ENCODE measurements around the gene MFRP.

DNA sequence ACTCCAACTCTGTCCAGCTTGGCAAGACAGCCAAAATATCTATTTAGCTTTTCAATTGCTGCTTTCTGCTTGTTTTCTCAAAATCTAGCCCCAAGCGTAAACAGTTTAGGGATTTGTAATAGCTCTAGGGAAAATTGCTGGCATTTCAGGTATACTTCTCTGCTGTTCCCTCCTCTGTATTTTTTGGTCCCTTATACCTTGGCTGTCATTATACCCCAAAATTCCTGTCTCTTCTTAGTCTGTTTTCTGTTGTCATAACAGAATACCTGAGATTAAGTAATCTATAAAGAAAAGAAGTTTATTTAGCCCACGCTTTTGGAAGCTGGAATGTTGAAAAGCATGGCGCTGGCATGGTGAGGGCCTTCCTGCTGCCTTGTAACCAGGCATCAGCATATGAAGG lies 53.0 kb downstream of the MFRP start:
- TF ChIP-seq, protein P1, sequence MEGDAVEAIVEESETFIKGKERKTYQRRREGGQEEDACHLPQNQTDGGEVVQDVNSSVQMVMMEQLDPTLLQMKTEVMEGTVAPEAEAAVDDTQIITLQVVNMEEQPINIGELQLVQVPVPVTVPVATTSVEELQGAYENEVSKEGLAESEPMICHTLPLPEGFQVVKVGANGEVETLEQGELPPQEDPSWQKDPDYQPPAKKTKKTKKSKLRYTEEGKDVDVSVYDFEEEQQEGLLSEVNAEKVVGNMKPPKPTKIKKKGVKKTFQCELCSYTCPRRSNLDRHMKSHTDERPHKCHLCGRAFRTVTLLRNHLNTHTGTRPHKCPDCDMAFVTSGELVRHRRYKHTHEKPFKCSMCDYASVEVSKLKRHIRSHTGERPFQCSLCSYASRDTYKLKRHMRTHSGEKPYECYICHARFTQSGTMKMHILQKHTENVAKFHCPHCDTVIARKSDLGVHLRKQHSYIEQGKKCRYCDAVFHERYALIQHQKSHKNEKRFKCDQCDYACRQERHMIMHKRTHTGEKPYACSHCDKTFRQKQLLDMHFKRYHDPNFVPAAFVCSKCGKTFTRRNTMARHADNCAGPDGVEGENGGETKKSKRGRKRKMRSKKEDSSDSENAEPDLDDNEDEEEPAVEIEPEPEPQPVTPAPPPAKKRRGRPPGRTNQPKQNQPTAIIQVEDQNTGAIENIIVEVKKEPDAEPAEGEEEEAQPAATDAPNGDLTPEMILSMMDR (IDR thresholded peaks at IDR 0.05), result no peak
- TF ChIP-seq, protein P2, sequence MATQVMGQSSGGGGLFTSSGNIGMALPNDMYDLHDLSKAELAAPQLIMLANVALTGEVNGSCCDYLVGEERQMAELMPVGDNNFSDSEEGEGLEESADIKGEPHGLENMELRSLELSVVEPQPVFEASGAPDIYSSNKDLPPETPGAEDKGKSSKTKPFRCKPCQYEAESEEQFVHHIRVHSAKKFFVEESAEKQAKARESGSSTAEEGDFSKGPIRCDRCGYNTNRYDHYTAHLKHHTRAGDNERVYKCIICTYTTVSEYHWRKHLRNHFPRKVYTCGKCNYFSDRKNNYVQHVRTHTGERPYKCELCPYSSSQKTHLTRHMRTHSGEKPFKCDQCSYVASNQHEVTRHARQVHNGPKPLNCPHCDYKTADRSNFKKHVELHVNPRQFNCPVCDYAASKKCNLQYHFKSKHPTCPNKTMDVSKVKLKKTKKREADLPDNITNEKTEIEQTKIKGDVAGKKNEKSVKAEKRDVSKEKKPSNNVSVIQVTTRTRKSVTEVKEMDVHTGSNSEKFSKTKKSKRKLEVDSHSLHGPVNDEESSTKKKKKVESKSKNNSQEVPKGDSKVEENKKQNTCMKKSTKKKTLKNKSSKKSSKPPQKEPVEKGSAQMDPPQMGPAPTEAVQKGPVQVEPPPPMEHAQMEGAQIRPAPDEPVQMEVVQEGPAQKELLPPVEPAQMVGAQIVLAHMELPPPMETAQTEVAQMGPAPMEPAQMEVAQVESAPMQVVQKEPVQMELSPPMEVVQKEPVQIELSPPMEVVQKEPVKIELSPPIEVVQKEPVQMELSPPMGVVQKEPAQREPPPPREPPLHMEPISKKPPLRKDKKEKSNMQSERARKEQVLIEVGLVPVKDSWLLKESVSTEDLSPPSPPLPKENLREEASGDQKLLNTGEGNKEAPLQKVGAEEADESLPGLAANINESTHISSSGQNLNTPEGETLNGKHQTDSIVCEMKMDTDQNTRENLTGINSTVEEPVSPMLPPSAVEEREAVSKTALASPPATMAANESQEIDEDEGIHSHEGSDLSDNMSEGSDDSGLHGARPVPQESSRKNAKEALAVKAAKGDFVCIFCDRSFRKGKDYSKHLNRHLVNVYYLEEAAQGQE (IDR thresholded peaks at IDR 0.05; ENCODE audit: insufficient read depth in 1 of 2, low read depth in 2 of 2, low read length in 1 of 2), result no peak
- TF ChIP-seq SIN3A (IDR thresholded peaks at IDR 0.05; ENCODE audit: borderline replicate concordance, insufficient read depth, low read depth, low read length) (no peak), POLR2AphosphoS5 (IDR thresholded peaks at IDR 0.05; ENCODE audit: low read depth, low read length) (no peak)
